NOMO-1 treated with dmso at 0.1 percent for 144 hours (cell line): ENCODE measurements around the gene SMIM7.

Experiments used
- DNase-seq: peaks from one replicate; lab custom pipeline; 2025; ENCODE audit not compliant: unreplicated experiment; lab: John Stamatoyannopoulos, UW

The SMIM7 gene

DNA sequence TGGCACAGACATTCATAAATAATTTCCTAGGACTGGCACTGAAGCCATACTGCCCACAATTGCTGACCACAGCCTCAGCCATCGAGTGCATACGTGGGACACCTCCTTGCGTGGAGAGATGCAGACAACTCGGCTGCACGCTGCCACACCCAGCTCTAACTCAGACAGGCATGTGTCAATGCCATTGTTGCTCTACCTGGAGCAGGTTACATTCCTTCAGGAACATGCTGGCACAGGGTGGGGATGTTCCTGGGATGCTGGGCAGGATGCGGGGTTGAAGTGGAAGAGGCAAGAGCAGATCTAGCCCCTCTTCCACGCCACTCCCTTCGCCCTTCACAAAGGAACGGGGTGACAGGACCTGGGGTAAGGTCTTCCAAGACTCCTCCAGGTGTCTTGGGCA, 63.5 kb downstream of the SMIM7 start:
- no peak for DNase-seq
